Astrocyte of the hippocampus (primary cell): ENCODE measurements around the gene RYR1.
A peak's percentile ranks its signal among the peaks of the same experiment; 100 is the strongest.
"Not testable (repeated sequence)": the region's sequence is repeated elsewhere in the genome, so short reads cannot be mapped to it uniquely, and the experiment has no call there.

Experiments
- DNase-seq: peaks from one replicate; pipeline ENCODE4 v3.0.0; 2011; ENCODE audit warnings: low read depth, low spot score

Gene RYR1

GRCh38 chr19:38425810-38426466, 7.6 kb upstream of the RYR1 start, which contains the start of gene RASGRP4:
RASGRP4 (minus strand) TSS chr19:38426219; CDS start chr19:38426091, 128 bp downstream.
- no peak for DNase-seq

GRCh38 chr19:38427035-38427677, 6.3 kb upstream of the RYR1 start:
- not testable (repeated sequence) for DNase-seq

GRCh38 chr19:38429055-38429810, 4.3 kb upstream of the RYR1 start:
- no peak for DNase-seq

GRCh38 chr19:38429811-38430156, 3.7 kb upstream of the RYR1 start:
- DNase-seq: no peak

GRCh38 chr19:38430931-38431330, 2.6 kb upstream of the RYR1 start:
- DNase-seq: no peak

- DNase-seq: no peak
Observed at GRCh38 chr19:38434549-38435051, 1.1 kb downstream of the RYR1 start.

GRCh38 chr19:38437295-38437694, 3.8 kb downstream of the RYR1 start:
- no peak for DNase-seq

- no peak for DNase-seq
Observed at GRCh38 chr19:38437917-38438316, 4.4 kb downstream of the RYR1 start.

GRCh38 chr19:38440592-38440991, 7.1 kb downstream of the RYR1 start:
- no peak for DNase-seq

GRCh38 chr19:38441657-38442348, 8.3 kb downstream of the RYR1 start:
- no peak for DNase-seq

- no peak for DNase-seq
Observed at GRCh38 chr19:38442736-38443135, 9.2 kb downstream of the RYR1 start.

GRCh38 chr19:38443458-38443999, 10.0 kb downstream of the RYR1 start:
- DNase-seq: no peak

GRCh38 chr19:38444026-38444425, 10.5 kb downstream of the RYR1 start:
- DNase-seq: no peak

- DNase-seq: no peak
Observed at GRCh38 chr19:38445362-38445761, 11.9 kb downstream of the RYR1 start.

- DNase-seq: no peak
Observed at GRCh38 chr19:38448225-38448624, 14.7 kb downstream of the RYR1 start.

- DNase-seq: no peak
Observed at GRCh38 chr19:38449518-38449917, 16.0 kb downstream of the RYR1 start.

GRCh38 chr19:38451036-38451435, 17.5 kb downstream of the RYR1 start:
- DNase-seq: no peak

GRCh38 chr19:38451629-38452028, 18.1 kb downstream of the RYR1 start:
- no peak for DNase-seq

GRCh38 chr19:38452430-38453366, 19.2 kb downstream of the RYR1 start:
- DNase-seq: no peak

GRCh38 chr19:38453596-38453995, 20.1 kb downstream of the RYR1 start:
- DNase-seq: no peak

GRCh38 chr19:38455031-38455430, 21.5 kb downstream of the RYR1 start:
- DNase-seq: peak; percentile 46
